Measurements from ENCODE around the gene JMJD7.
"Not testable (repeated sequence)": the region's sequence is repeated elsewhere in the genome, so short reads cannot be mapped to it uniquely, and the experiment has no call there.

JMJD7 gene

GRCh38 chr15:41819455-41820050, 8.3 kb upstream of the JMJD7 start:
- in situ Hi-C loops (cut with MboI; ENCODE audit: low sequenced_read_pairs): no loop called here

- in situ Hi-C loops (cut with MboI; ENCODE audit: low sequenced_read_pairs): no loop called here
Observed at GRCh38 chr15:41820791-41821423, 7.0 kb upstream of the JMJD7 start.

- in situ Hi-C loops (cut with MboI; ENCODE audit: low sequenced_read_pairs): no loop called here
Observed at GRCh38 chr15:41821831-41822230, 6.1 kb upstream of the JMJD7 start.

- in situ Hi-C loops (cut with MboI; ENCODE audit: low sequenced_read_pairs): no loop called here
Observed at GRCh38 chr15:41822471-41822870, 5.4 kb upstream of the JMJD7 start.

GRCh38 chr15:41822957-41823356, 4.9 kb upstream of the JMJD7 start:
- in situ Hi-C loops (cut with MboI; ENCODE audit: low sequenced_read_pairs): no loop called here

GRCh38 chr15:41823502-41823901, 4.4 kb upstream of the JMJD7 start:
- in situ Hi-C loops (cut with MboI; ENCODE audit: low sequenced_read_pairs): no loop called here

- in situ Hi-C loops (cut with MboI; ENCODE audit: low sequenced_read_pairs): no loop called here
Observed at GRCh38 chr15:41824062-41824745, 3.7 kb upstream of the JMJD7 start.

GRCh38 chr15:41825145-41825544, 2.7 kb upstream of the JMJD7 start:
- in situ Hi-C loops (cut with MboI; ENCODE audit: low sequenced_read_pairs): no loop called here

GRCh38 chr15:41825572-41826535, 2.0 kb upstream of the JMJD7 start:
- in situ Hi-C loops (cut with MboI; ENCODE audit: low sequenced_read_pairs): no loop called here

- in situ Hi-C loops (cut with MboI; ENCODE audit: low sequenced_read_pairs): no loop called here
Observed at GRCh38 chr15:41827290-41827879, 507 bp upstream of the JMJD7 start.

GRCh38 chr15:41828807-41829141, 882 bp downstream of the JMJD7 start:
- in situ Hi-C loops (cut with MboI; ENCODE audit: low sequenced_read_pairs): no loop called here

GRCh38 chr15:41829959-41830646, 2.2 kb downstream of the JMJD7 start:
- in situ Hi-C loops (cut with MboI; ENCODE audit: low sequenced_read_pairs): no loop called here

- in situ Hi-C loops (cut with MboI; ENCODE audit: low sequenced_read_pairs): not testable (repeated sequence)
Observed at GRCh38 chr15:41831291-41831690, 3.4 kb downstream of the JMJD7 start.

- in situ Hi-C loops (cut with MboI; ENCODE audit: low sequenced_read_pairs): no loop called here
Observed at GRCh38 chr15:41832208-41832607, 4.3 kb downstream of the JMJD7 start.

GRCh38 chr15:41832875-41833274, 5.0 kb downstream of the JMJD7 start:
- in situ Hi-C loops (cut with MboI; ENCODE audit: low sequenced_read_pairs): no loop called here

GRCh38 chr15:41834096-41834495, 6.2 kb downstream of the JMJD7 start:
- in situ Hi-C loops (cut with MboI; ENCODE audit: low sequenced_read_pairs): no loop called here

- in situ Hi-C loops (cut with MboI; ENCODE audit: low sequenced_read_pairs): no loop called here
Observed at GRCh38 chr15:41836073-41836472, 8.2 kb downstream of the JMJD7 start.

- in situ Hi-C loops (cut with MboI; ENCODE audit: low sequenced_read_pairs): no loop called here
Observed at GRCh38 chr15:41836713-41837454, 9.0 kb downstream of the JMJD7 start.

GRCh38 chr15:41838400-41838897, 10.6 kb downstream of the JMJD7 start, which contains the start of gene PLA2G4B:
Gene PLA2G4B, plus strand, starts transcription at chr15:41838847. Its CDS starts 67 bp downstream, at chr15:41838914.
- in situ Hi-C loops (cut with MboI; ENCODE audit: low sequenced_read_pairs): no loop called here

All from hTERT RPE-1 (cell line).